Measurements from ENCODE around the gene FAM98B.

DNA sequence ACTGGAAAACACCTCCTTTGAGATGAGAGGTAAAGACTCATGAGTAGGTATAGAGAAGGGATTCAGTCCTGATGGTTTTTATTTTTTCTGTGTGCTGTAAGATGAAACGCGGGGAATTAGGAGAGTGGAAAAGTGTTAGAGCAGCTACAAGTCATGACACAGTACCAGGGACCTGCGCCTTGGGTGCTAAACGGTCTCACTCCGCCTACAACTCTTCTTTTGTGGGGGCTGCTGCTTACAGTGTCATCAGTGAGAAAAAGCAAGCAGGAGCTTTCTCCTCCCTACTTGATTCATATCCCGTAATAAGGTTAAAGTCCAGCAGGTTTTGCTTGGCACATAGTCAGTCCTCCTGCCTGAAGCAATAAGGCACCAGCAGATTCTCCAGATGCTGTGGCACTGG is 71.6 kb downstream of the FAM98B start:
- TF ChIP-seq ZNF830 (tag by site-specific recombination; IDR thresholded peaks at IDR 0.05; ENCODE audit: low read depth), result no peak
- TF ChIP-seq, protein P1, sequence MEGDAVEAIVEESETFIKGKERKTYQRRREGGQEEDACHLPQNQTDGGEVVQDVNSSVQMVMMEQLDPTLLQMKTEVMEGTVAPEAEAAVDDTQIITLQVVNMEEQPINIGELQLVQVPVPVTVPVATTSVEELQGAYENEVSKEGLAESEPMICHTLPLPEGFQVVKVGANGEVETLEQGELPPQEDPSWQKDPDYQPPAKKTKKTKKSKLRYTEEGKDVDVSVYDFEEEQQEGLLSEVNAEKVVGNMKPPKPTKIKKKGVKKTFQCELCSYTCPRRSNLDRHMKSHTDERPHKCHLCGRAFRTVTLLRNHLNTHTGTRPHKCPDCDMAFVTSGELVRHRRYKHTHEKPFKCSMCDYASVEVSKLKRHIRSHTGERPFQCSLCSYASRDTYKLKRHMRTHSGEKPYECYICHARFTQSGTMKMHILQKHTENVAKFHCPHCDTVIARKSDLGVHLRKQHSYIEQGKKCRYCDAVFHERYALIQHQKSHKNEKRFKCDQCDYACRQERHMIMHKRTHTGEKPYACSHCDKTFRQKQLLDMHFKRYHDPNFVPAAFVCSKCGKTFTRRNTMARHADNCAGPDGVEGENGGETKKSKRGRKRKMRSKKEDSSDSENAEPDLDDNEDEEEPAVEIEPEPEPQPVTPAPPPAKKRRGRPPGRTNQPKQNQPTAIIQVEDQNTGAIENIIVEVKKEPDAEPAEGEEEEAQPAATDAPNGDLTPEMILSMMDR (tag by site-specific recombination; IDR thresholded peaks at IDR 0.05), result no peak
- no peak for TF ChIP-seq ZBTB48 (tag by site-specific recombination; IDR thresholded peaks at IDR 0.05)
- no peak for TF ChIP-seq ZNF292 (tag by site-specific recombination; IDR thresholded peaks at IDR 0.05; ENCODE audit: borderline replicate concordance, low read depth)
- TF ChIP-seq, protein P2, sequence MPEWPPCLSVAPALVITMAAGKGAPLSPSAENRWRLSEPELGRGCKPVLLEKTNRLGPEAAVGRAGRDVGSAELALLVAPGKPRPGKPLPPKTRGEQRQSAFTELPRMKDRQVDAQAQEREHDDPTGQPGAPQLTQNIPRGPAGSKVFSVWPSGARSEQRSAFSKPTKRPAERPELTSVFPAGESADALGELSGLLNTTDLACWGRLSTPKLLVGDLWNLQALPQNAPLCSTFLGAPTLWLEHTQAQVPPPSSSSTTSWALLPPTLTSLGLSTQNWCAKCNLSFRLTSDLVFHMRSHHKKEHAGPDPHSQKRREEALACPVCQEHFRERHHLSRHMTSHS (tag by site-specific recombination; IDR thresholded peaks at IDR 0.05), result no peak
- TF ChIP-seq ZNF211 (tag by site-specific recombination; IDR thresholded peaks at IDR 0.05; ENCODE audit: low read depth), result no peak
- TF ChIP-seq ZNF629 (tag by site-specific recombination; IDR thresholded peaks at IDR 0.05), result no peak
- TF ChIP-seq, protein P3, sequence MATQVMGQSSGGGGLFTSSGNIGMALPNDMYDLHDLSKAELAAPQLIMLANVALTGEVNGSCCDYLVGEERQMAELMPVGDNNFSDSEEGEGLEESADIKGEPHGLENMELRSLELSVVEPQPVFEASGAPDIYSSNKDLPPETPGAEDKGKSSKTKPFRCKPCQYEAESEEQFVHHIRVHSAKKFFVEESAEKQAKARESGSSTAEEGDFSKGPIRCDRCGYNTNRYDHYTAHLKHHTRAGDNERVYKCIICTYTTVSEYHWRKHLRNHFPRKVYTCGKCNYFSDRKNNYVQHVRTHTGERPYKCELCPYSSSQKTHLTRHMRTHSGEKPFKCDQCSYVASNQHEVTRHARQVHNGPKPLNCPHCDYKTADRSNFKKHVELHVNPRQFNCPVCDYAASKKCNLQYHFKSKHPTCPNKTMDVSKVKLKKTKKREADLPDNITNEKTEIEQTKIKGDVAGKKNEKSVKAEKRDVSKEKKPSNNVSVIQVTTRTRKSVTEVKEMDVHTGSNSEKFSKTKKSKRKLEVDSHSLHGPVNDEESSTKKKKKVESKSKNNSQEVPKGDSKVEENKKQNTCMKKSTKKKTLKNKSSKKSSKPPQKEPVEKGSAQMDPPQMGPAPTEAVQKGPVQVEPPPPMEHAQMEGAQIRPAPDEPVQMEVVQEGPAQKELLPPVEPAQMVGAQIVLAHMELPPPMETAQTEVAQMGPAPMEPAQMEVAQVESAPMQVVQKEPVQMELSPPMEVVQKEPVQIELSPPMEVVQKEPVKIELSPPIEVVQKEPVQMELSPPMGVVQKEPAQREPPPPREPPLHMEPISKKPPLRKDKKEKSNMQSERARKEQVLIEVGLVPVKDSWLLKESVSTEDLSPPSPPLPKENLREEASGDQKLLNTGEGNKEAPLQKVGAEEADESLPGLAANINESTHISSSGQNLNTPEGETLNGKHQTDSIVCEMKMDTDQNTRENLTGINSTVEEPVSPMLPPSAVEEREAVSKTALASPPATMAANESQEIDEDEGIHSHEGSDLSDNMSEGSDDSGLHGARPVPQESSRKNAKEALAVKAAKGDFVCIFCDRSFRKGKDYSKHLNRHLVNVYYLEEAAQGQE (tag by site-specific recombination; IDR thresholded peaks at IDR 0.05), result no peak
- no peak for TF ChIP-seq REPIN1 (tag by site-specific recombination; IDR thresholded peaks at IDR 0.05; ENCODE audit: low read depth)
- TF ChIP-seq SP2 (tag by site-specific recombination; IDR thresholded peaks at IDR 0.05), result no peak
- TF ChIP-seq TCF7L2 (IDR thresholded peaks at IDR 0.05; ENCODE audit: borderline replicate concordance, low read depth, low read length), result no peak
